ENCODE measurements around the gene MGMT. TPM values are rescaled to one million over a fixed set of nuclear protein-coding genes. Genes with fewer than 3 reads are reported as not detected.

Gene MGMT
- polyA plus RNA-seq, 1 experiment: 10.9 TPM

GRCh38 chr10:129450391-129450790 lies 16.6 kb upstream of the MGMT start:
- POLR2A ChIA-PET: no interaction called here
- no peaks in the 10 kb centered on the region for H3K9me3 ChIP-seq (ENCODE audit: control insufficient read depth, insufficient read depth, low read length)
- no peak for TF ChIP-seq CTCF (IDR thresholded peaks at IDR 0.05; ENCODE audit: low read depth, low read length)
- no peaks in the 10 kb centered on the region for H3K27me3 ChIP-seq (ENCODE audit: control insufficient read depth, insufficient read depth, low read length)
- no peak overlapping the region for H3K4me3 ChIP-seq (ENCODE audit: low read depth, low read length)
- CTCF ChIA-PET: no interaction called here
- no peak for DNase-seq (ENCODE audit: low read depth, low spot score)
- no peak overlapping the region for H3K27ac ChIP-seq (ENCODE audit: low read depth, low read length)

- Histone ChIP-seq H3K9me3 (ENCODE audit: control insufficient read depth, insufficient read depth, low read length) (no peaks in the 10 kb centered on the region), H3K4me3 (ENCODE audit: low read depth, low read length) (no peak overlapping the region), H3K27ac (ENCODE audit: low read depth, low read length) (no peak overlapping the region), H3K27me3 (ENCODE audit: control insufficient read depth, insufficient read depth, low read length) (peaks cover 4% of the 10 kb centered on the region)
- ChIA-PET POLR2A (no interaction called here), CTCF (no interaction called here)
- no peak for DNase-seq (ENCODE audit: low read depth, low spot score)
- no peak for TF ChIP-seq CTCF (IDR thresholded peaks at IDR 0.05; ENCODE audit: low read depth, low read length)
Measured at GRCh38 chr10:129455625-129456024, 11.4 kb upstream of the MGMT start.

GRCh38 chr10:129459762-129460539 lies 7.1 kb upstream of the MGMT start:
- no peak for TF ChIP-seq CTCF (IDR thresholded peaks at IDR 0.05; ENCODE audit: low read depth, low read length)
- Histone ChIP-seq H3K27me3 (ENCODE audit: control insufficient read depth, insufficient read depth, low read length) (peaks cover 4% of the 10 kb centered on the region), H3K4me3 (ENCODE audit: low read depth, low read length) (no peak overlapping the region), H3K9me3 (ENCODE audit: control insufficient read depth, insufficient read depth, low read length) (no peaks in the 10 kb centered on the region), H3K27ac (ENCODE audit: low read depth, low read length) (no peak overlapping the region)
- DNase-seq (ENCODE audit: low read depth, low spot score): no peak
- ChIA-PET POLR2A (no interaction called here), CTCF (no interaction called here)

GRCh38 chr10:129462257-129462795 lies 4.7 kb upstream of the MGMT start:
- no peak for DNase-seq (ENCODE audit: low read depth, low spot score)
- POLR2A ChIA-PET: no interaction called here
- Histone ChIP-seq H3K9me3 (ENCODE audit: control insufficient read depth, insufficient read depth, low read length) (peaks cover 2% of the 10 kb centered on the region; the same call in 1 of the 2 replicates), H3K4me3 (ENCODE audit: low read depth, low read length) (no peak overlapping the region), H3K27me3 (ENCODE audit: control insufficient read depth, insufficient read depth, low read length) (no peaks in the 10 kb centered on the region), H3K27ac (ENCODE audit: low read depth, low read length) (no peak overlapping the region)
- CTCF ChIA-PET: no interaction called here
- no peak for TF ChIP-seq CTCF (IDR thresholded peaks at IDR 0.05; ENCODE audit: low read depth, low read length)

GRCh38 chr10:129464251-129464650 lies 2.8 kb upstream of the MGMT start:
- no peak overlapping the region for H3K4me3 ChIP-seq (ENCODE audit: low read depth, low read length)
- ChIA-PET CTCF (no interaction called here), POLR2A (no interaction called here)
- DNase-seq (ENCODE audit: low read depth, low spot score): no peak
- H3K9me3 ChIP-seq (ENCODE audit: control insufficient read depth, insufficient read depth, low read length): peaks cover 4% of the 10 kb centered on the region; the same call in 1 of the 2 replicates
- no peaks in the 10 kb centered on the region for H3K27me3 ChIP-seq (ENCODE audit: control insufficient read depth, insufficient read depth, low read length)
- TF ChIP-seq CTCF (IDR thresholded peaks at IDR 0.05; ENCODE audit: low read depth, low read length): no peak
- no peak overlapping the region for H3K27ac ChIP-seq (ENCODE audit: low read depth, low read length)
